Trophoblast cell (in vitro differentiated cells and primary cell): ENCODE measurements around the gene SCNM1.
"Not testable (repeated sequence)": the region's sequence is repeated elsewhere in the genome, so short reads cannot be mapped to it uniquely, and the experiment has no call there.

Experiments used
- DNase-seq, 2 donors: peaks; one replicate each; pipeline ENCODE4 v3.0.0-alpha.2; 2016
- H2AFZ ChIP-seq: 2 replicates; pipeline ENCODE4 v1.6.1; 2013; ENCODE audit warnings: low read length, moderate library complexity, mild to moderate bottlenecking; ENCODE audit not compliant: insufficient read depth, poor library complexity
- H2AK5ac ChIP-seq: 2 replicates; pipeline ENCODE4 v1.6.1; 2013; ENCODE audit warnings: mild to moderate bottlenecking, low read length
- H2BK120ac ChIP-seq: 2 replicates; pipeline ENCODE4 v1.6.1; 2013; ENCODE audit warnings: low read length, mild to moderate bottlenecking, moderate library complexity; ENCODE audit not compliant: insufficient read depth, poor library complexity
- H2BK12ac ChIP-seq: 2 replicates; pipeline ENCODE4 v1.6.1; 2013; ENCODE audit warnings: mild to moderate bottlenecking, low read length, moderate library complexity
- H2BK5ac ChIP-seq: 2 replicates; pipeline ENCODE4 v1.6.1; 2013; ENCODE audit warnings: low read length, low read depth, moderate library complexity, mild to moderate bottlenecking; ENCODE audit not compliant: poor library complexity
- H3K14ac ChIP-seq: 2 replicates; pipeline ENCODE4 v1.6.1; 2013; ENCODE audit warnings: mild to moderate bottlenecking, low read length
- H3K18ac ChIP-seq: 2 replicates; pipeline ENCODE4 v1.6.1; 2013; ENCODE audit warnings: mild to moderate bottlenecking, low read length
- H3K23ac ChIP-seq: 2 replicates; pipeline ENCODE4 v1.6.1; 2013; ENCODE audit warnings: low read length
- H3K27ac ChIP-seq: 2 replicates; pipeline ENCODE4 v1.5.1; 2013; ENCODE audit warnings: low read depth, mild to moderate bottlenecking, inconsistent platforms, low read length, moderate library complexity
- H3K27me3 ChIP-seq: 2 replicates; pipeline ENCODE4 v1.6.1; 2013; ENCODE audit warnings: inconsistent platforms, mild to moderate bottlenecking, low read length, moderate library complexity; ENCODE audit not compliant: insufficient read depth
- H3K36me3 ChIP-seq, 2 experiments: 1 replicate in 1 of 2; 2 replicates in 1 of 2; pipeline ENCODE4 v1.6.1; 2013; ENCODE audit warnings: low read length in 2 of 2, mild to moderate bottlenecking in 2 of 2, moderate library complexity in 1 of 2; ENCODE audit not compliant: insufficient read depth in 2 of 2, control insufficient read depth in 1 of 2
- H3K4ac ChIP-seq: 2 replicates; pipeline ENCODE4 v1.6.1; 2013; ENCODE audit warnings: low read depth, mild to moderate bottlenecking, low read length, moderate library complexity
- H3K4me1 ChIP-seq, 2 experiments: 1 replicate in 1 of 2; 2 replicates in 1 of 2; pipeline ENCODE4 v1.6.1; 2013; ENCODE audit warnings: low read length in 2 of 2, mild to moderate bottlenecking in 2 of 2, moderate library complexity in 1 of 2; ENCODE audit not compliant: insufficient read depth in 2 of 2, control insufficient read depth in 1 of 2
- H3K4me2 ChIP-seq: 2 replicates; pipeline ENCODE4 v1.6.1; 2013; ENCODE audit warnings: inconsistent platforms, mild to moderate bottlenecking, low read length, moderate library complexity
- H3K4me3 ChIP-seq: 2 replicates; pipeline ENCODE4 v1.5.1; 2013; ENCODE audit warnings: mild to moderate bottlenecking, low read depth, low read length, inconsistent platforms
- H3K79me1 ChIP-seq: one replicate; pipeline ENCODE4 v1.6.1; 2013; ENCODE audit warnings: low read length
- H3K79me2 ChIP-seq: 2 replicates; pipeline ENCODE4 v1.6.1; 2013; ENCODE audit warnings: low read length, mild to moderate bottlenecking; ENCODE audit not compliant: control insufficient read depth, insufficient read depth, poor library complexity
- H3K9ac ChIP-seq: 2 replicates; pipeline ENCODE4 v1.6.1; 2013; ENCODE audit warnings: mild to moderate bottlenecking, low read length
- H3K9me3 ChIP-seq: 2 replicates; pipeline ENCODE4 v1.6.1; 2013; ENCODE audit warnings: low read depth, mild to moderate bottlenecking, control low read depth, inconsistent platforms, low read length; ENCODE audit not compliant: insufficient read depth
- H4K12ac ChIP-seq: 2 replicates; pipeline ENCODE4 v1.6.1; 2013; ENCODE audit warnings: low read depth, mild to moderate bottlenecking, low read length, moderate library complexity
- H4K8ac ChIP-seq: 2 replicates; pipeline ENCODE4 v1.6.1; 2013; ENCODE audit warnings: low read depth, mild to moderate bottlenecking, low read length, moderate library complexity
- H4K91ac ChIP-seq: one replicate; pipeline ENCODE4 v1.6.1; 2013; ENCODE audit warnings: low read depth, mild to moderate bottlenecking, low read length, moderate library complexity
- WGBS: extraction: QIAGEN DNeasy Blood & Tissue Kit; methylation state at CpG from one replicate; pipeline ENCODE4 v1.1.7; 2013; ENCODE audit warnings: missing lambda C conversion rate; ENCODE audit not compliant: insufficient read length, insufficient coverage; ENCODE audit errors: extremely low coverage; 5-methylcytosine and 5-hydroxymethylcytosine counted together

Gene SCNM1

DNA sequence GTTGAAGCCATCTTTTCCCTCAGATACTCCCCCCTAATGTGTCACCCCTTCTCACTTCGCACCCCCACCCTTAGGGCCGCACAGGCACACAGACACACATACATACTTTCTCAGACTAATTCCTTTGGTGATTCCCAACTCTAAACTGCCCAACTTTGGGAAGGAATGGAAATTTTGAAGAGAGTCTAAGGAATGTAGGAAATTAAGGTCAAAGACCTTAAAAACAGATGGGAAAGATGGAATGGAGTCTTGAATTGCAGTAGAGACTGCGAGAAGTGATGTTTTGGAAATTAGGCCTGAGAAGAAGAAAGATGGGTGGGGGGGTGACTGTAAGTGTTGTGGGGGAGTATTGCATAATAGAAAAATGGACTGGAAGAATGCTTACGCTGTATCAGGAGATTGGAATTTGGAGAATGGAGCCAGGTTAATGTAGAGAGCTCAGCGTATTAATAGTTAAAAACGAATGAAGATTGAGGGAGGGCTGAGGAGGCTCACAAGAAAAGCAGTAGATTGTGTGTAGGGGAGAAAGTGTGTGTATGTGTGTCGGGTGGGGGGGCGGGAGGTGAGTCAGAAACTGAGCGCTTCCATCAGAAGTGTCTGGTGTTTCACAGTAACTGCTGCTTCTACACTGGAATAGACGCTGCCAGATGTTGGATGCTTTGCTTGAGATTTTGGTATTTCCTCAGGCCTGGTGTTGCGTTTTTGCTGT lies 34.1 kb downstream of the SCNM1 start:
- no peak overlapping the region for H3K23ac ChIP-seq
- H3K4me3 ChIP-seq = peak overlapping the region; percentile 64
- H2AFZ ChIP-seq = no peak overlapping the region
- peak overlapping the region; percentile 19 for H4K8ac ChIP-seq
- H2BK12ac ChIP-seq = peak overlapping the region; percentile 72
- H3K18ac ChIP-seq = peak overlapping the region; percentile 84
- peak overlapping the region; percentile 80 for H3K9ac ChIP-seq
- H4K12ac ChIP-seq = no peak overlapping the region
- H3K9me3 ChIP-seq = no peaks in the 10 kb centered on the region
- H3K4ac ChIP-seq = peak overlapping the region; percentile 82
- H3K79me1 ChIP-seq = peaks cover 16% of the 10 kb centered on the region
- peaks cover 4 to 11% of the 10 kb centered on the region in 2 experiments for H3K4me1 ChIP-seq
- no peaks in the 10 kb centered on the region for H3K27me3 ChIP-seq
- WGBS = no CpG with 5 or more reads among the region's 11 CpGs
- peaks cover 31% of the 10 kb centered on the region for H3K79me2 ChIP-seq
- peak overlapping the region; percentile 47 for H4K91ac ChIP-seq
- H3K27ac ChIP-seq = peak overlapping the region; percentile 67
- H3K36me3 ChIP-seq = peaks cover 10 to 16% of the 10 kb centered on the region in 2 experiments
- H3K4me2 ChIP-seq = peak overlapping the region; percentile 96
- H2AK5ac ChIP-seq = peak overlapping the region; percentile 79
- H2BK120ac ChIP-seq = peak overlapping the region; percentile 43
- peak overlapping the region; percentile 90 for H3K14ac ChIP-seq
- DNase-seq = peak; percentile 82 to 88
- H2BK5ac ChIP-seq = peak overlapping the region; percentile 88

DNA sequence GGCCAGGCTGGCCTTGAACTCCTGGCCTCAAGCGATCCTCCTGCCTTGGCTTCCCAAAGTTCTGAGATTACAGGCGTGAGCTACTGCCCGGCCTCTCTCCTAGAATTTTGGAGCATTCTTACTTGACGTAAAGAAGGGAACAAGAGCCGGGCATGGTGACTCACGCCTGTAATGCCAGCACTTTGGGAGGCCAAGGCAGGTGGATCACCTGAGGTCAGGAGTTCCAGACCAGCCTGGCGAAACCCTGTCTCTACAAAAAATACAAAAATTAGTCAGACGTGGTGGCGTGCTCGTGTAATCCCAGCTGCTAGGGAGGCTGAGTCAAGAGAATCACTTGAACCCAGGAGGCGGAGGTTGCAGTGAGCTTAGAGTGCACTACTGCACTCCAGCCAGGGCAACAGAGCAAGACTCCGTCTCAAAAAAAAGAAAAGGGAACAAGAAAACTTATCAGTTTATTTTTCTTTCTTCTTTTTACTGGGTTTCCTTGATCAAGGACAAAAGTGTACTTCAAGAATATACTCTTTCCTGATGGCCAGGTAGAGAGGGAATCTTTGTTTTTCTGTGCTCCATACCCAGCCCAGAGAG lies 39.5 kb downstream of the SCNM1 start:
- H3K79me1 ChIP-seq, H2BK120ac ChIP-seq, H4K91ac ChIP-seq, H2AFZ ChIP-seq, H2BK5ac ChIP-seq, H3K27ac ChIP-seq, H3K23ac ChIP-seq, H3K9me3 ChIP-seq, H3K14ac ChIP-seq, H3K4me2 ChIP-seq, H3K4me1 ChIP-seq, H3K4me3 ChIP-seq, H4K8ac ChIP-seq, H3K18ac ChIP-seq, H2AK5ac ChIP-seq, H4K12ac ChIP-seq, H3K9ac ChIP-seq, H3K27me3 ChIP-seq, H2BK12ac ChIP-seq: not testable (repeated sequence)
- peaks cover 24% of the 10 kb centered on the region for H3K79me2 ChIP-seq
- H3K36me3 ChIP-seq = peaks cover 32 to 49% of the 10 kb centered on the region in 2 experiments
- DNase-seq = peak; percentile 86 to 89
- no CpG with 5 or more reads among the region's 12 CpGs for WGBS
- peak overlapping the region; percentile 24 for H3K4ac ChIP-seq

DNA sequence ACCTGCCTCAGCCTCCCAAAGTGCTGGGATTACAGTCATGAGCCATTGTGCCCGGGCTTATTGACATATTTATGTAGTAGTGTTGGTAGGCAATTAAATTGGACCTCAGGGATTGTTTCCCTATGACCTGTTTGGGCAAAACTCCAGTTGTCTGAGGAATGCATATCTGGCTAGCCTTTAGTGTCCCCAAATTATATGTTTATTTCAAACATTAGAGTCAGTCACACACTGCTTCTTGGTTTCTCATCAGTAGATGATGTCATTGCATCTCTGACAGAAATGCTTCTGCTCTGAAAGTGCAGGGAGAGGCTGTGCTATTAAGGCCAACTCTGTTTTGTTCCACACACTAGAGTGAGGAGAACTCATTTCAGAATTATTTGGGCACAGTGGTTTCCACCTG lies 44.9 kb downstream of the SCNM1 start:
- Histone ChIP-seq H2BK120ac (no peak overlapping the region), H2BK5ac (no peak overlapping the region), H3K4me3 (no peak overlapping the region), H3K4ac (peak overlapping the region; percentile 62), H3K36me3 (peaks cover 30 to 45% of the 10 kb centered on the region in 2 experiments), H3K4me2 (no peak overlapping the region), H4K12ac (no peak overlapping the region), H3K79me2 (peaks cover 8% of the 10 kb centered on the region), H2AK5ac (no peak overlapping the region), H3K27me3 (no peaks in the 10 kb centered on the region), H3K79me1 (no peaks in the 10 kb centered on the region), H2AFZ (no peak overlapping the region), H4K8ac (no peak overlapping the region), H3K27ac (no peak overlapping the region), H3K9me3 (no peaks in the 10 kb centered on the region), H3K14ac (no peak overlapping the region), H3K9ac (no peak overlapping the region), H4K91ac (no peak overlapping the region), H2BK12ac (no peak overlapping the region), H3K18ac (no peak overlapping the region), H3K23ac (no peak overlapping the region), H3K4me1 (no peaks in the 10 kb centered on the region)
- DNase-seq = peak in 1 of 2 donors; percentile 18
- WGBS = no CpG with 5 or more reads among the region's 1 CpG

DNA sequence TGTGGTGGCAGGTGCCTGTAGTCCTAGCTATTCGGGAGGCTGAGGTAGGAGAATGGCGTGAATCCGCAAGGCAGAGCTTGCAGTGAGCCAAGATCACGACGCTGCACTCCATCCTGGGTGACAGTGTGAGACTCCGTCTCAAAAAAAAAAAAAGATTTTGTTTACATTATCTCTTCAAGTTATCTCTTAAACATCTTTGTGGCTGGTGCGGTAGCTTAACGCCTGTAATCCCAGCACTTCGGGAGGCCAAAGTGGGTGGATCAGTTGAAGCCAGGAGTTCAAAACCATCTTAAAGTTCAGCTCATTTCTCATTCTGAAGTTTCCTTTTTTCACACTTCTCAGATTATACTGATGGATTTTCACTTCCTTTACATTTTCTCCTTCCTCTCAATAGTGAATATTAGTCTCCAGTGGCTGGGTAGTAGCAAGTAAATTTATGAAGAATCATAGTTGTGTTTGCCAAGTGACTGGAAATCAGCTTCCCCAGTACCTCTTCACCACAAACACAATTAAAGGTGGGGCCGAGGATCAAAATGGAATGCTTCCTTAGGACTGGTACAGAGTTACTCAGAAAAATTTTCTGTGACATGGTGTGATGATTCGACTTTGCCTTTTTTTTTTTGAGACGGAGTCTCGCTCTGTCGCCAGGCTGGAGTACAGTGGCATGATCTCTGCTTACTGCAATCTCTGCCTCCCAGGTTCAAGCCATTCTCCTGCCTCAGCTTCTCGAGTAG lies 46.2 kb downstream of the SCNM1 start:
- H3K79me2 ChIP-seq = peaks cover 8% of the 10 kb centered on the region
- no peak overlapping the region for H4K91ac ChIP-seq
- no peak overlapping the region for H2AK5ac ChIP-seq
- no peaks in the 10 kb centered on the region for H3K4me1 ChIP-seq
- no peak overlapping the region for H3K18ac ChIP-seq
- H3K4me3 ChIP-seq = no peak overlapping the region
- H2BK5ac ChIP-seq = no peak overlapping the region
- no peaks in the 10 kb centered on the region for H3K27me3 ChIP-seq
- H3K79me1 ChIP-seq = no peaks in the 10 kb centered on the region
- no peak overlapping the region for H2AFZ ChIP-seq
- WGBS = no CpG with 5 or more reads among the region's 15 CpGs
- H3K4me2 ChIP-seq = no peak overlapping the region
- peak overlapping the region; percentile 15 for H3K4ac ChIP-seq
- no peak overlapping the region for H3K9ac ChIP-seq
- H4K8ac ChIP-seq = no peak overlapping the region
- H3K23ac ChIP-seq = no peak overlapping the region
- no peaks in the 10 kb centered on the region for H3K9me3 ChIP-seq
- no peak overlapping the region for H3K14ac ChIP-seq
- no peak overlapping the region for H4K12ac ChIP-seq
- H2BK120ac ChIP-seq = no peak overlapping the region
- H3K36me3 ChIP-seq = peaks cover 23 to 41% of the 10 kb centered on the region in 2 experiments
- peak in 1 of 2 donors; percentile 11 for DNase-seq
- H2BK12ac ChIP-seq = no peak overlapping the region
- no peak overlapping the region for H3K27ac ChIP-seq
